Gastrocnemius medialis (tissue), 4 donors: ENCODE data around the gene ARNT2.

Experiments used
- POLR2A ChIP-seq, 2 donors: fragments of 450-650 bp; IDR thresholded peaks; one replicate each; pipeline ENCODE4 v1.6.1; 2017; ENCODE audit warnings: antibody characterized with exemption in 2 of 2, mild to moderate bottlenecking in 2 of 2, moderate library complexity in 2 of 2
- TF ChIP-seq, protein P1 (sequence below), 5 experiments: fragments of 450-650 bp in 3 of 5; fragments of 200-600 bp in 2 of 5; sonication (generic) in 2 of 5; IDR thresholded peaks in 4 of 5; conservative IDR thresholded peaks in 1 of 5; 1 replicate in 4 of 5; 2 replicates in 1 of 5; pipeline ENCODE4 v1.5.1; 2016 to 2019; ENCODE audit warnings: antibody characterized with exemption in 5 of 5, mild to moderate bottlenecking in 3 of 5, moderate library complexity in 3 of 5

DNA sequence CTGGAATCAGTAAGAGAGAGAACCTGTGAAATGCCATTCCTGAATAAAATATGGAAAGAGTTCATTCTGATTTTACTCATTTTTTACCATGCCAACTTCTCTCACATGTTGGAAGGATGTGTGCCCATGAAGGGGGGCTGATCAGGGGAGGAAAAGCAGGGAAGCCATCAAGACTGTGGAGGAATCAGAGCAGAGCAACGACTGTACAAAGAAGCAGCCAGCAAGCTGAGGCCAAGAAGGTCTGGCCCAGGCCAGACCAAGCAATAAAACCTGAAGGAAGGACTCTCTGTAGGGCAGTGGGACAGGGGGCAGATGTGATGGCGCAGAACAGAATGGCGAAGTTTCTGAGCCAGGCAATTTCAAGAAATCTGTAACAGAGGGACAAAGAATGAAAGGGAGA, 24.0 kb upstream of the ARNT2 start:
- no peak for TF ChIP-seq POLR2A (IDR thresholded peaks at IDR 0.05)
- TF ChIP-seq, protein P1, sequence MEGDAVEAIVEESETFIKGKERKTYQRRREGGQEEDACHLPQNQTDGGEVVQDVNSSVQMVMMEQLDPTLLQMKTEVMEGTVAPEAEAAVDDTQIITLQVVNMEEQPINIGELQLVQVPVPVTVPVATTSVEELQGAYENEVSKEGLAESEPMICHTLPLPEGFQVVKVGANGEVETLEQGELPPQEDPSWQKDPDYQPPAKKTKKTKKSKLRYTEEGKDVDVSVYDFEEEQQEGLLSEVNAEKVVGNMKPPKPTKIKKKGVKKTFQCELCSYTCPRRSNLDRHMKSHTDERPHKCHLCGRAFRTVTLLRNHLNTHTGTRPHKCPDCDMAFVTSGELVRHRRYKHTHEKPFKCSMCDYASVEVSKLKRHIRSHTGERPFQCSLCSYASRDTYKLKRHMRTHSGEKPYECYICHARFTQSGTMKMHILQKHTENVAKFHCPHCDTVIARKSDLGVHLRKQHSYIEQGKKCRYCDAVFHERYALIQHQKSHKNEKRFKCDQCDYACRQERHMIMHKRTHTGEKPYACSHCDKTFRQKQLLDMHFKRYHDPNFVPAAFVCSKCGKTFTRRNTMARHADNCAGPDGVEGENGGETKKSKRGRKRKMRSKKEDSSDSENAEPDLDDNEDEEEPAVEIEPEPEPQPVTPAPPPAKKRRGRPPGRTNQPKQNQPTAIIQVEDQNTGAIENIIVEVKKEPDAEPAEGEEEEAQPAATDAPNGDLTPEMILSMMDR (IDR thresholded peaks at IDR 0.05 in 4 of 5, conservative IDR thresholded peaks at IDR 0.05 in 1 of 5): no peak
